HG03066 (cell line): ENCODE results near the gene POLR2C.
A peak's percentile ranks its signal among the peaks of the same experiment; 100 is the strongest.

Experiments
- ATAC-seq: cut with Tn5 transposase; IDR thresholded peaks from one replicate; pipeline ENCODE4 v1.9.1; 2021; ENCODE audit warnings: low read depth; ENCODE audit not compliant: unreplicated experiment

POLR2C gene

DNA sequence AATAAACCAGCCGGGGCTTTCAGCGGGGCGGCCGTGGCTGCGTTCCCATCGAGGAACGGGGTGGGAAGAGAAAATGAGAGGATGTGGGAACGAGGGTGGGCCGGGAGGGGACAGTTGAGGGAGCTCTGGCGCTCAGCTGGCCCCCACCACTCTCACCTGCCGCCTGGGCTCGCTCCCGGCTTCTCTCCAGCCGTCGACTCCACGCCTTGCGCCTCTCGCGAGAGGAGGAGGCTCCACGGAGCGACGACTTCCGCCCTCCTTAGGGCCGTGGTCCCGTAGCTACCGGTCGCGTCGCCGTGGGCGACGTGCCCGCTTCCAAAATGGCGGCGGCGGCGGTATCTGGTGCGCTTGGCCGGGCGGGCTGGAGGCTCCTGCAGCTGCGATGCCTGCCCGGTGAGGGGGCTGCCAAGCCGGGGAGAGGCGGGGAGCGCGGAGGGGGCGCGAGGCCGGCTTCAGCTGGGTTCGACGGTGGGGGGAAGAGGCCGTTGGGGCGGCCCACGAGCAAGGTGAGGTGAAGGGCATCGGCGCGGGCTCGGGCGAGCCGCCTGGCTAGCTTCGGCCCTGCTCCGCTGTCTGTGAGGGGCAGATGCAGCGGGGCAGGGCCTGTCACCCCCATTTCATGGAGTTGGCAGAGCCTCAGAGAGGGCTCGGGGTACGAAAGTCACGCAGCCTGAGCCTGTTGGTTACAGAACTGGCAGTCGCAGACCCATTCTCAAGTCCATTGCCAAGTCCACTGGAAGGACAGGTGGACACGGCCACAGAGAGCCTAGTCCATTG lies 15.1 kb upstream of the POLR2C start, which contains the start of the genes CIAPIN1 and COQ9:
Gene CIAPIN1 (minus strand): TSS at position 200 of the 777 bp plus-strand sequence. CDS start 6,457 bp downstream, outside the sequence.
Gene COQ9 (plus strand): TSS at position 294 of the 777 bp plus-strand sequence. CDS start 27 bp downstream, at position 321.
- peak; percentile 93 for ATAC-seq

GRCh38 chr16:57452021-57452420 lies 10.5 kb upstream of the POLR2C start:
- no peak for ATAC-seq

DNA sequence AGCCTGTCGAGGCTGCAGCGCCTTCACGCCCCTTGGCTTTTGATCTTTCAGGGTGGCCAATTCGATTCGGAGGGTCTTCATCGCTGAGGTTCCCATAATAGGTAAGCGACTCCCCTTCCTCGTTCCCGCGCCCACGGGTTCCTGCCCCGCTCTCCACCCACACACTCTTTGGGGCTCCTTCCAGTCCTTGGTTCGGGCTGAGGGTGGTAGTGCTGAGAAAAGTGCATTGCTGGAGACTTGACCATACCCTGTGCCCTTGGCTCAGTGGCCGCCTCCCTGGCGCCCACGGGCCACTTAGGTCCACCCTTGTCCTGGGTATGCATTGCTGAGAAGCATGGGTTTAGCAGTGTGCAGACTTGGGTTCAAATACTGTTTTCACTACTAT lies 491 bp downstream of the POLR2C start:
- peak; percentile 21 for ATAC-seq

DNA sequence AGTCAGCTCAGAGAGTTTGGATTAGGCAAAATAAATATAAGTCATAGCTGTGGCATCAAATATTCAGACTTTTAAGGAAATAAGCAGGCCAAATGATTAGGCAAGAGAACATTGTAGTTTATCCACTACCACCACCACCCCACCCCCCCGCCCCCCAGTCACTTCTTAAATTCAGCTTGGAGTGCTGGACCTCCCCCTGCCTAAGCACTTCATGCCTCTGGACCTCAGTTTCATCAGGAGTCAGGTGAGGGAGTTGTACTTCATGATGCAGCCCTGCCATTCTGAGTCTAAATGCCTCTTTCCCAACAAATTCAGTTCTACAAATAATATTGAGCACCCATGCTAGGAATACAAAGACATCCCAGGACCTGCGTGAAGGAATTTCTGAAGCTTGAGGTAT lies 2.0 kb downstream of the POLR2C start:
- ATAC-seq = no peak

- no peak for ATAC-seq
Measured at GRCh38 chr16:57468346-57468745, 5.9 kb downstream of the POLR2C start.

DNA sequence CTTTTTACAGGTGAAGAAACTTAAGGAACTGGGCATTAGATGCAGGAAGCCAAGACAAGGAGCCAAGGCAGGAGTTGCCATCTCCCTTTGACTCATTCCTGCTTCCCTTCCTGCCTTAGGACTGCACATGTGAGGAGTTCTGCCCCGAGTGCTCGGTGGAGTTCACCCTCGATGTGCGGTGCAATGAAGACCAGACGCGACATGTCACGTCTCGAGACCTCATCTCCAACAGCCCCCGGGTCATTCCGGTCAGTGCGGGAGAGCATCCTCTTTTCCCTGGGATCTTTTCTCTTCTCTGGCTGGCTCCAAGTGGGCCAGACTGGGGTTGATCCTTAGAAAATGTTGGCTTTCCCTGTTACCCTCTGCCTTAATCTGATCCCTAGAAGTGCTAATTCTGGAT lies 6.6 kb downstream of the POLR2C start:
- ATAC-seq = no peak

- no peak for ATAC-seq
Measured at GRCh38 chr16:57469917-57470470, 7.5 kb downstream of the POLR2C start.

- ATAC-seq = no peak
Measured at GRCh38 chr16:57470711-57471110, 8.2 kb downstream of the POLR2C start.

DNA sequence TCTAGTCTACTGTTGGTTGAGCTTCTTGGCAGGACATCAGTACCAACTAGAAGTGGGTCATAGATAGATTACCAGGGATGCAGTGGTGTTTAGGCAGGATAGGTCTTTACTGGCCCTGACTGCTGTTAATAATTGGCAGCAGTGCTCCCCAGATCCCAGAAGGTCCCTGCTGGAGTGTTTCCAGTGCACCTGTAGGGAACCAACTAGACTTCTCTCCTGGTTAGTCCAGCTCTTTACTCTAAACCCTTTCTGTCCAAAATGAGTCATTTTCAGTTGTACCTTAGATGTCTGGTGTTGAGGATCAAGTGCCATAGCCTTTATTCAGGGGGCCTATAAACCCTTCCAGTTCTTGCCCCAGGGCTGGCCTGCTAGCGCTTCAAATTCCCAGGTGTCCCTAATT lies 8.7 kb downstream of the POLR2C start:
- no peak for ATAC-seq

- ATAC-seq = no peak
Measured at GRCh38 chr16:57471852-57472664, 9.6 kb downstream of the POLR2C start.

- ATAC-seq = no peak
Measured at GRCh38 chr16:57472665-57473060, 10.2 kb downstream of the POLR2C start.

DNA sequence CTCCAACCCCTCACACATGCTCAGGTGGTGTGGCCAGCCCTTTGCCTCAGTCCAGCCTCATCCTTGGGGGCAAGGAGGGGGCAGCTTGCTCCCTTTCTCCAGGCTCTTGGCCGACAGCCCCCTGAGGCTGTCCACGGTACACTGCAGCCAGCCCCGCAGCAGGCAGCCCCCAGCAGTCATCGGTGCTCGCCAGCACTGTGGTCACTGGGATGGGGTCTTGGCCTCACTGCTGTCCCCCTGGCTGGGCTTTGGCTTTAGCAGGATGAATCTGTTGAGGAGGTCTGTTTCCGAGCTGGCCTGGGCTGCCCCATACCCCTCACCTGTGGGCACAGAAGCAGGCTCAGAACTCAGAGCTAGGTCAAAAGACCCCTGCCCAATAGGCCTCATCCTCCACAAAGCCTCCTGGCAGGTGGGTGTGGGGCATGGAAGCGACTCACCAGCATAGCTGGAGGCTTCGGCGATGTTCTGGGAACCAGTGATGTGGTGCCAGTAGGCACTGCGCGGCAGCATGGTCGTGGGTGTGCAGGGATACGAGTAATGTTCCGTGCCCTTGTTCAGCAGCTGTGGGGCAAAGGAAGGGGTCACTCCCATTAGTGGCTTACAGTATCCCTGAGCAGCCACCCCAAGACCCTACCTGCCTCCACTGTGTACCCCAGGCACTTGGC lies 10.8 kb downstream of the POLR2C start:
- ATAC-seq = no peak

GRCh38 chr16:57473906-57474305 lies 11.4 kb downstream of the POLR2C start:
- ATAC-seq = no peak

GRCh38 chr16:57474671-57475661 lies 12.5 kb downstream of the POLR2C start:
- no peak for ATAC-seq

- ATAC-seq = peak; percentile 93
Measured at GRCh38 chr16:57475711-57476339, 13.3 kb downstream of the POLR2C start.

- ATAC-seq = no peak
Measured at GRCh38 chr16:57476546-57477410, 14.3 kb downstream of the POLR2C start.

- ATAC-seq = no peak
Measured at GRCh38 chr16:57477531-57478202, 15.2 kb downstream of the POLR2C start.
